Gastrocnemius medialis (tissue), 4 donors: ENCODE measurements around the gene MED13L. TPM values are rescaled to one million over a fixed set of nuclear protein-coding genes. Genes with fewer than 3 reads are reported as not detected.

Experiments used
- ATAC-seq, 2 donors: fragments of 150-250 bp; one replicate each; pipeline ENCODE4 v1.9.1; 2016
- DNase-seq, 2 donors: peaks; one replicate each; pipeline ENCODE4 v3.0.0-alpha.2; 2019
- H3K27ac ChIP-seq, 4 donors: fragments of 200-600 bp; sonication (generic); 1 replicate in 1 of 4; 2 replicates in 3 of 4; pipeline ENCODE4 v1.5.1; 2016 to 2018; ENCODE audit warnings: mild to moderate bottlenecking in 2 of 4, moderate library complexity in 1 of 4
- H3K27me3 ChIP-seq, 3 donors: fragments of 200-600 bp; sonication (generic) in 2 of 3; 1 replicate in 1 of 3; 2 replicates in 2 of 3; pipeline versions ENCODE4 v1.5.1 to v1.6.0; 2016 to 2019; ENCODE audit warnings: mild to moderate bottlenecking in 1 of 3, moderate library complexity in 1 of 3
- H3K36me3 ChIP-seq, 2 donors: fragments of 200-600 bp; sonication (generic) in 1 of 2; one replicate each; pipeline ENCODE4 v1.5.1; 2017 to 2018
- H3K4me1 ChIP-seq, 2 donors: fragments of 200-600 bp; sonication (generic) in 1 of 2; one replicate each; pipeline ENCODE4 v1.5.1; 2016 to 2017; ENCODE audit warnings: mild to moderate bottlenecking in 2 of 2
- H3K4me3 ChIP-seq, 4 donors: fragments of 200-600 bp; sonication (generic) in 3 of 4; 1 replicate in 1 of 4; 2 replicates in 3 of 4; pipeline ENCODE4 v1.5.1; 2016 to 2019; ENCODE audit warnings: mild to moderate bottlenecking in 2 of 4
- H3K9me3 ChIP-seq, 3 donors: fragments of 200-600 bp; sonication (generic) in 2 of 3; 1 replicate in 1 of 3; 2 replicates in 2 of 3; pipeline ENCODE4 v1.5.1; 2016 to 2019
- CTCF ChIP-seq, 5 experiments: fragments of 450-650 bp in 3 of 5; fragments of 200-600 bp in 2 of 5; sonication (generic) in 2 of 5; IDR thresholded peaks in 4 of 5; conservative IDR thresholded peaks in 1 of 5; 1 replicate in 4 of 5; 2 replicates in 1 of 5; pipeline ENCODE4 v1.5.1; 2016 to 2019; ENCODE audit warnings: antibody characterized with exemption in 5 of 5, mild to moderate bottlenecking in 3 of 5, moderate library complexity in 3 of 5
- POLR2A ChIP-seq, 2 donors: fragments of 450-650 bp; IDR thresholded peaks; one replicate each; pipeline ENCODE4 v1.6.1; 2017; ENCODE audit warnings: antibody characterized with exemption in 2 of 2, mild to moderate bottlenecking in 2 of 2, moderate library complexity in 2 of 2
- in situ Hi-C, 4 donors: fragments of 200-750 bp; cut with MboI; loops; one replicate each; pipeline versions ENCODE4 v1.15.0 to v1.8.0; 2017; ENCODE audit warnings: low sequenced_read_pairs in 4 of 4
- intact Hi-C: fragments of 100-400 bp; cut with DNase I; formaldehyde crosslinking; loops from one replicate; pipeline ENCODE4 v1.15.1; 2023; ENCODE audit warnings: low total_unique reads
- total RNA-seq, 4 donors: library from RNA; depleted of rRNA; stranded (reverse); fragments of >200 nt; gene quantifications; one replicate each; pipeline versions ENCODE4 v1.1.0 to v1.2.3, GENCODE V29; 2016

The MED13L gene
- total RNA-seq, 4 donors from 2014 or later: 59.5 to 92.6 (median 74.1) TPM

- no peak overlapping the region for H3K27ac ChIP-seq
- DNase-seq: no peak
- H3K4me3 ChIP-seq: no peak overlapping the region
- TF ChIP-seq CTCF (IDR thresholded peaks at IDR 0.05 in 4 of 5, conservative IDR thresholded peaks at IDR 0.05 in 1 of 5) (no peak), POLR2A (IDR thresholded peaks at IDR 0.05) (no peak)
- H3K4me1 ChIP-seq: no peaks in the 10 kb centered on the region
- no peak for ATAC-seq
- intact Hi-C loops: no loop called here
- no peaks in the 10 kb centered on the region for H3K36me3 ChIP-seq
- no peaks in the 10 kb centered on the region for H3K27me3 ChIP-seq
- H3K9me3 ChIP-seq: no peaks in the 10 kb centered on the region
- in situ Hi-C loops: no loop called here
Measured at GRCh38 chr12:115945491-115945885, 332.0 kb downstream of the MED13L start.

GRCh38 chr12:115944837-115945490 is 332.5 kb downstream of the MED13L start:
- Histone ChIP-seq H3K27me3 (no peaks in the 10 kb centered on the region), H3K4me3 (no peak overlapping the region), H3K9me3 (no peaks in the 10 kb centered on the region), H3K36me3 (no peaks in the 10 kb centered on the region), H3K4me1 (no peaks in the 10 kb centered on the region), H3K27ac (no peak overlapping the region)
- DNase-seq: no peak
- in situ Hi-C loops (no loop called here), intact Hi-C loops (no loop called here)
- no peak for TF ChIP-seq POLR2A (IDR thresholded peaks at IDR 0.05)
- TF ChIP-seq CTCF (IDR thresholded peaks at IDR 0.05 in 4 of 5, conservative IDR thresholded peaks at IDR 0.05 in 1 of 5): no peak
- ATAC-seq: no peak

- intact Hi-C loops: no loop called here
Measured at GRCh38 chr12:115944392-115944742, 333.1 kb downstream of the MED13L start.

GRCh38 chr12:115943630-115944391 is 333.7 kb downstream of the MED13L start:
- in situ Hi-C loops: no loop called here

More at GRCh38 chr12:115944392-115944742, 333.1 kb downstream of the MED13L start:
- Histone ChIP-seq H3K36me3 (no peaks in the 10 kb centered on the region), H3K27ac (no peak overlapping the region), H3K4me3 (no peak overlapping the region), H3K4me1 (no peaks in the 10 kb centered on the region), H3K27me3 (no peaks in the 10 kb centered on the region), H3K9me3 (no peaks in the 10 kb centered on the region)
- in situ Hi-C loops: no loop called here
- DNase-seq (no peak), ATAC-seq (no peak)
- TF ChIP-seq CTCF (IDR thresholded peaks at IDR 0.05 in 4 of 5, conservative IDR thresholded peaks at IDR 0.05 in 1 of 5) (no peak), POLR2A (IDR thresholded peaks at IDR 0.05) (no peak)

More at GRCh38 chr12:115943630-115944391, 333.7 kb downstream of the MED13L start:
- no peak overlapping the region for H3K27ac ChIP-seq
- H3K27me3 ChIP-seq: no peaks in the 10 kb centered on the region
- DNase-seq: no peak
- no peak for ATAC-seq
- no peaks in the 10 kb centered on the region for H3K4me1 ChIP-seq
- H3K36me3 ChIP-seq: no peaks in the 10 kb centered on the region
- H3K4me3 ChIP-seq: no peak overlapping the region
- intact Hi-C loops: no loop called here
- TF ChIP-seq CTCF (IDR thresholded peaks at IDR 0.05 in 4 of 5, conservative IDR thresholded peaks at IDR 0.05 in 1 of 5) (no peak), POLR2A (IDR thresholded peaks at IDR 0.05) (no peak)
- no peaks in the 10 kb centered on the region for H3K9me3 ChIP-seq
